Ishikawa (cell line): ENCODE measurements around the gene ABCF2.

ENCODE experiments used
- CEBPB ChIP-seq: IDR thresholded peaks from 2 replicates; pipeline ENCODE4 v1.6.1; 2012
- CREB1 ChIP-seq: IDR thresholded peaks from 2 replicates; pipeline ENCODE4 v1.6.1; 2012; ENCODE audit warnings: low read depth
- EGR1 ChIP-seq: IDR thresholded peaks from 2 replicates; pipeline ENCODE4 v1.6.1; 2012
- EP300 ChIP-seq: IDR thresholded peaks from 2 replicates; pipeline ENCODE4 v1.6.1; 2012; ENCODE audit warnings: borderline replicate concordance
- FOXM1 ChIP-seq: IDR thresholded peaks from 2 replicates; pipeline ENCODE4 v1.6.1; 2012; ENCODE audit warnings: low read depth, borderline replicate concordance
- MAX ChIP-seq: IDR thresholded peaks from 2 replicates; pipeline ENCODE4 v1.6.1; 2012
- NFIC ChIP-seq: IDR thresholded peaks from 2 replicates; pipeline ENCODE4 v1.6.1; 2012
- RAD21 ChIP-seq: IDR thresholded peaks from 2 replicates; pipeline ENCODE4 v1.6.1; 2012; ENCODE audit warnings: low read depth
- TAF1 ChIP-seq: IDR thresholded peaks from 2 replicates; pipeline ENCODE4 v1.6.1; 2012; ENCODE audit warnings: low read depth, mild to moderate bottlenecking
- TCF12 ChIP-seq: IDR thresholded peaks from 2 replicates; pipeline ENCODE4 v1.6.1; 2012; ENCODE audit warnings: low read depth
- TEAD4 ChIP-seq: IDR thresholded peaks from 2 replicates; pipeline ENCODE4 v1.6.1; 2012
- USF1 ChIP-seq: IDR thresholded peaks from 2 replicates; pipeline ENCODE4 v1.6.1; 2012
- YY1 ChIP-seq: IDR thresholded peaks from 2 replicates; pipeline ENCODE4 v1.6.1; 2012; ENCODE audit warnings: low read depth
- ZBTB7A ChIP-seq: IDR thresholded peaks from 2 replicates; pipeline ENCODE4 v1.6.1; 2012; ENCODE audit warnings: low read depth
- TF ChIP-seq, protein P1 (sequence below): IDR thresholded peaks from 2 replicates; pipeline ENCODE4 v1.6.1; 2012; ENCODE audit warnings: low read depth, mild to moderate bottlenecking

Gene ABCF2

GRCh38 chr7:151232917-151233701, 6.1 kb upstream of the ABCF2 start:
- TF ChIP-seq MAX (no peak), YY1 (peak; percentile 78)
- TF ChIP-seq, protein P1, sequence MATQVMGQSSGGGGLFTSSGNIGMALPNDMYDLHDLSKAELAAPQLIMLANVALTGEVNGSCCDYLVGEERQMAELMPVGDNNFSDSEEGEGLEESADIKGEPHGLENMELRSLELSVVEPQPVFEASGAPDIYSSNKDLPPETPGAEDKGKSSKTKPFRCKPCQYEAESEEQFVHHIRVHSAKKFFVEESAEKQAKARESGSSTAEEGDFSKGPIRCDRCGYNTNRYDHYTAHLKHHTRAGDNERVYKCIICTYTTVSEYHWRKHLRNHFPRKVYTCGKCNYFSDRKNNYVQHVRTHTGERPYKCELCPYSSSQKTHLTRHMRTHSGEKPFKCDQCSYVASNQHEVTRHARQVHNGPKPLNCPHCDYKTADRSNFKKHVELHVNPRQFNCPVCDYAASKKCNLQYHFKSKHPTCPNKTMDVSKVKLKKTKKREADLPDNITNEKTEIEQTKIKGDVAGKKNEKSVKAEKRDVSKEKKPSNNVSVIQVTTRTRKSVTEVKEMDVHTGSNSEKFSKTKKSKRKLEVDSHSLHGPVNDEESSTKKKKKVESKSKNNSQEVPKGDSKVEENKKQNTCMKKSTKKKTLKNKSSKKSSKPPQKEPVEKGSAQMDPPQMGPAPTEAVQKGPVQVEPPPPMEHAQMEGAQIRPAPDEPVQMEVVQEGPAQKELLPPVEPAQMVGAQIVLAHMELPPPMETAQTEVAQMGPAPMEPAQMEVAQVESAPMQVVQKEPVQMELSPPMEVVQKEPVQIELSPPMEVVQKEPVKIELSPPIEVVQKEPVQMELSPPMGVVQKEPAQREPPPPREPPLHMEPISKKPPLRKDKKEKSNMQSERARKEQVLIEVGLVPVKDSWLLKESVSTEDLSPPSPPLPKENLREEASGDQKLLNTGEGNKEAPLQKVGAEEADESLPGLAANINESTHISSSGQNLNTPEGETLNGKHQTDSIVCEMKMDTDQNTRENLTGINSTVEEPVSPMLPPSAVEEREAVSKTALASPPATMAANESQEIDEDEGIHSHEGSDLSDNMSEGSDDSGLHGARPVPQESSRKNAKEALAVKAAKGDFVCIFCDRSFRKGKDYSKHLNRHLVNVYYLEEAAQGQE = no peak

DNA sequence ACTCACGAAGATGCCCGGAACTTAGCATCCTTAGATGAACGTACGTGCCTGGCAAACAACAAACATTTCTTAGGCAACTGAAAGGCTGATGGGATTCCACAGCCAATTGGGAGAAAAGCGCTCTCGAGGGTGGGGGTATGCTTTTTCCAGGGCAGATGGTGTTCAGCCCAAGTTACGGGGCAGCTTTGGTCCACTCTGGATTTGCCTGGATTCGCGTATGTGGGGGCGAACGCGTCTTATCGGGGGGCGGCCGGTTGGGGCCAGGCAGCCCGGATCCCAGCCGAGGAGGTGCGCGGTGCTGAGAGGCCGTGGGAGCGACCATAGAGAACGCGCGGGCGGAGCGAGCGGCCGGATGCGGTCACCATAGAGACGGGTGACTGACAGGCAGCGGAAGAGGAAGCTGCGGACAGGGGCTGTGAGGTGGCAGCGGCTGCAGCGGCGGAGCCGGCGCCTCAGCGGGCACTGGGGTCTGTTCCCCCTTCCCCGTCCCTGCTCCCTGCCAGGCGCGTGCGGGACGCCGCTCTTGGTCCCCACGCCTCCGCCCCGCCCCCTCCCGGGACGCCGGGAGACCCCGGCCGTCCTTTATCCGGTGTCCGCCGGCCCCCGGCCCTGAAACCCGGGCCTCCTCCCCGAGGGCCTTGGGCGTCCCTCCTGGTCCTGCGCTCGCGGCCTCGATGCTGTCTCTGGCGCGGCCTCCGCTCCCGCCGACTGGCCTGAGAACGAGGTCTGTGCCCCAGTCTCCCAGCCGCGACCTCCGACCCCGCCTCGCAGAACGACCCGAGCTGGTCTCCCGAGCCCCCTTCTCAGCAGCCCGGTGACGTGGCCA, 5.3 kb upstream of the ABCF2 start, which contains the start of gene CHPF2:
Gene CHPF2 (plus strand): TSS at position 393 of the 826 bp plus-strand sequence. CDS start 1,529 bp downstream, outside the sequence.
- TF ChIP-seq USF1 (0 out of 2 replicates have a peak, but pooled peaks have one; percentile 23), CREB1 (0 out of 2 replicates have a peak, but pooled peaks have one; percentile 8), TAF1 (peak; percentile 91), EGR1 (peak; percentile 64; the same call in 1 of the 2 replicates), CEBPB (no peak), MAX (peak; percentile 47; the same call in 1 of the 2 replicates), FOXM1 (no peak), YY1 (0 out of 2 replicates have a peak, but pooled peaks have one; percentile 31)

- TF ChIP-seq TAF1 (no peak), YY1 (no peak), NFIC (no peak), USF1 (no peak), EP300 (no peak), ZBTB7A (no peak), EGR1 (no peak), CREB1 (no peak), MAX (no peak), FOXM1 (no peak), CEBPB (no peak), TEAD4 (no peak), RAD21 (no peak), TCF12 (no peak)
- TF ChIP-seq, protein P1 = no peak
Measured at GRCh38 chr7:151231080-151231479, 4.1 kb upstream of the ABCF2 start.

- TF ChIP-seq EP300 (no peak), YY1 (no peak), MAX (no peak), ZBTB7A (no peak), RAD21 (no peak), TEAD4 (no peak), CEBPB (no peak), CREB1 (no peak), EGR1 (no peak), USF1 (no peak), TCF12 (no peak), NFIC (no peak), TAF1 (no peak), FOXM1 (no peak)
- TF ChIP-seq, protein P1 = no peak
Measured at GRCh38 chr7:151229249-151229648, 2.2 kb upstream of the ABCF2 start.
